Measurements from ENCODE around the gene CFAP43. TPM values are rescaled to one million over a fixed set of nuclear protein-coding genes. Genes with fewer than 3 reads are reported as not detected.

Gene CFAP43
- total and polyA plus RNA-seq, 2 experiments from 2014 or later, result 0.57 to 0.83 TPM

DNA sequence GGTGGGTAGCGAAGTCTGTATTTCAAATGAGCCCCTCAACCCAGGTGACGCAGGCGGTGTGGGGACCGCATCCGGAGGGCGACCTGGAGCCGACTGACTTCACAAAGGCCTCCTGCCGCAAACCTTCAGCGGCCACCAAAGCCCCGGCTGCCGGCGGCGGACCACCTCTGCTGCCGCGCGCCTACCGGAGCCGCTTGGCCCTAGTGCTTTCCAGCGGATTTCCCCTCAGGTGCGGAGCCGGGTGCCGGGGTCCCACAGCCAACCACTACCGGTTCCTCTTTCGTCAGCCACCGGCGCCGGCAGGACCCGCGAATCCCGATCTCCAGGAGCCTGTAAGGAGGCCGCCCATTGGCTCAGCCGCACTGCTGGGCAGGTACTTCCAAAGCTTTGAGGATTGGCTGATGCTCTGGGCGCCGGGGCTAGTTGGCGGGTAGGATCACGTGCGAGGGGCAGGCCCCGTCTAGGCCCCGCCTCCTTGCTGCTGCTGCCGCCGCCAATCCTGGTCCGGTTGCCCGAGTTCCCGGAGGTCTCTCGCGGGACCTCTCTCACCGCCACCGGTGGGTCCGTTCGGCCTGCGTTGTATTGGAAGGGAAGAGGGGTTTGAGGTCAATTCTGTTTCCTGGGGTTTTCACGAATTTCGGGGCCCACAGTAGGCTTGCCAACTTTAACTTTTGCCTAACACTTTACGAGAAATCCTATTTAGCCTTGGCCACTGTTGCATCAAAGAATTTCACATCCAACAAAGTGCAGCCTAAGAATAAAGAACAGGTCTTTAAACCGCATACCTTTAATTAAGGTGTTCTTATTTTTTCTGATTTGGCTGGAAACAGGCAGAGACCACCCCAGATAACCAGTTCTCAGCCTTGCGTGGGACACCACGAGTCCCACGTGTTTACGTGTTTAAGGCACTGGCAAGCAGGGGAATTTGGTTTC lies 36.8 kb upstream of the CFAP43 start, which contains the start of gene GSTO2:
Gene GSTO2 (plus strand): TSS at position 472 of the 933 bp plus-strand sequence. CDS start 5,732 bp downstream, outside the sequence.
- H2AFZ ChIP-seq, result peak within 1 kb of the TSS; percentile 87
- H3K27me3 ChIP-seq, result no peaks in the 10 kb centered on the region
- DNase-seq (ENCODE audit: low spot score), result peak; percentile 98
- H3K4me2 ChIP-seq, result peak within 1 kb of the TSS; percentile 81
- peak within 1 kb of the TSS; percentile 84 for H3K27ac ChIP-seq
- H3K4me3 ChIP-seq, result peak within 1 kb of the TSS; percentile 54
- TF ChIP-seq EZH2 (IDR thresholded peaks at IDR 0.05; ENCODE audit: borderline replicate concordance) (no peak), EZH2phosphoT487 (IDR thresholded peaks at IDR 0.05; ENCODE audit: low read depth, severe bottlenecking, unreplicated experiment) (no peak)
- TF ChIP-seq, protein P1, sequence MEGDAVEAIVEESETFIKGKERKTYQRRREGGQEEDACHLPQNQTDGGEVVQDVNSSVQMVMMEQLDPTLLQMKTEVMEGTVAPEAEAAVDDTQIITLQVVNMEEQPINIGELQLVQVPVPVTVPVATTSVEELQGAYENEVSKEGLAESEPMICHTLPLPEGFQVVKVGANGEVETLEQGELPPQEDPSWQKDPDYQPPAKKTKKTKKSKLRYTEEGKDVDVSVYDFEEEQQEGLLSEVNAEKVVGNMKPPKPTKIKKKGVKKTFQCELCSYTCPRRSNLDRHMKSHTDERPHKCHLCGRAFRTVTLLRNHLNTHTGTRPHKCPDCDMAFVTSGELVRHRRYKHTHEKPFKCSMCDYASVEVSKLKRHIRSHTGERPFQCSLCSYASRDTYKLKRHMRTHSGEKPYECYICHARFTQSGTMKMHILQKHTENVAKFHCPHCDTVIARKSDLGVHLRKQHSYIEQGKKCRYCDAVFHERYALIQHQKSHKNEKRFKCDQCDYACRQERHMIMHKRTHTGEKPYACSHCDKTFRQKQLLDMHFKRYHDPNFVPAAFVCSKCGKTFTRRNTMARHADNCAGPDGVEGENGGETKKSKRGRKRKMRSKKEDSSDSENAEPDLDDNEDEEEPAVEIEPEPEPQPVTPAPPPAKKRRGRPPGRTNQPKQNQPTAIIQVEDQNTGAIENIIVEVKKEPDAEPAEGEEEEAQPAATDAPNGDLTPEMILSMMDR (IDR thresholded peaks at IDR 0.05; ENCODE audit: poor library complexity), result no peak
- H3K9me3 ChIP-seq (ENCODE audit: low read depth), result no peaks in the 10 kb centered on the region
- whole genome bisulfite sequencing (ENCODE audit: low lambda C conversion rate, missing lambda C conversion rate), result 12% methylated on average over 59 of the region's 59 CpGs
- H3K79me2 ChIP-seq, result peaks cover 7% of the 10 kb centered on the region
- H3K9me2 ChIP-seq (replicated peaks; ENCODE audit: insufficient read depth), result no peaks in the 10 kb centered on the region
- H3K36me3 ChIP-seq (replicated peaks; ENCODE audit: insufficient read depth, low read depth), result no peaks in the 10 kb centered on the region
- no peaks in the 10 kb centered on the region for H4K20me1 ChIP-seq (ENCODE audit: insufficient read depth, poor library complexity, severe bottlenecking)
- peaks cover 3% of the 10 kb centered on the region for H3K4me1 ChIP-seq (ENCODE audit: insufficient read depth)

GRCh38 chr10:104268405-104268712 lies 36.2 kb upstream of the CFAP43 start:
- H2AFZ ChIP-seq, result peak overlapping the region; percentile 20
- peak overlapping the region; percentile 54 for H3K4me3 ChIP-seq
- H3K27ac ChIP-seq, result peak overlapping the region; percentile 84
- H3K36me3 ChIP-seq (replicated peaks; ENCODE audit: insufficient read depth, low read depth), result no peaks in the 10 kb centered on the region
- peak overlapping the region; percentile 81 for H3K4me2 ChIP-seq
- no peaks in the 10 kb centered on the region for H3K9me2 ChIP-seq (replicated peaks; ENCODE audit: insufficient read depth)
- H3K4me1 ChIP-seq (ENCODE audit: insufficient read depth), result peaks cover 3% of the 10 kb centered on the region
- no peaks in the 10 kb centered on the region for H4K20me1 ChIP-seq (ENCODE audit: insufficient read depth, poor library complexity, severe bottlenecking)
- H3K27me3 ChIP-seq, result no peaks in the 10 kb centered on the region
- TF ChIP-seq, protein P1 (IDR thresholded peaks at IDR 0.05; ENCODE audit: poor library complexity), result no peak
- TF ChIP-seq EZH2 (IDR thresholded peaks at IDR 0.05; ENCODE audit: borderline replicate concordance) (no peak), EZH2phosphoT487 (IDR thresholded peaks at IDR 0.05; ENCODE audit: low read depth, severe bottlenecking, unreplicated experiment) (no peak)
- WGBS (ENCODE audit: low lambda C conversion rate, missing lambda C conversion rate), result 33% methylated on average over 10 of the region's 10 CpGs
- peaks cover 8% of the 10 kb centered on the region for H3K79me2 ChIP-seq
- no peaks in the 10 kb centered on the region for H3K9me3 ChIP-seq (ENCODE audit: low read depth)
- DNase-seq (ENCODE audit: low spot score), result no peak

DNA sequence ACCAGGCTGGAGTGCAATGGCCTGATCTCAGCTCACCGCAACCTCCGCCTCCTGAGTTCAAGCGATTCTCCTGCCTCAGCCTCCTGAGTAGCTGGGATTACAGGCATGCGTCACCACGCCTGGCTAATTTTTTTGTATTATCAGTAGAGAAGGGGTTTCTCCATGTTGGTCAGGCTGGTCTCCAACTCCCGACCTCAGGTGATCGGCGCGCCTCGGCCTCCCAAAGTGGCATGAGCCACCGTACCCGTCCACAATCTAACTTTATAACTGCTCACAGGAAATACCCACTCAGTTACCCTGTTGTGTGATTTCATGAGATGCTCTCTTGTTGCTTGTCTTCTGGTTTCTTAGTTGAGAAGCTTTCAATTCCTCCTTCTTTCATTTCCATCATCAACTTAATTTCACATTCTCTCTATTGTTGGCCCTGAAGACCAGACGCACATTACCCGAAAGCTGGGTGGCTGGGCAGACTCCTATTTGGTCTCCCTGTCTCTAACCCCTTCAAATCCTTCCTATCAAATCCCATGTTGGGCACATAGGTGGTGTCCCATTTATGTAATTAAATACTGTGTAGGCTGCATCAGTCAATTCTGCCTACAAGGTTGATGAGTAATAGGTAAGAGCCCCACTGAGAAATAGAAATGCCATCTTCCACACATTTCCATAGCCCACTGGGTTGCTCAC lies 35.7 kb upstream of the CFAP43 start:
- Histone ChIP-seq H3K4me2 (peak overlapping the region; percentile 81), H3K36me3 (replicated peaks; ENCODE audit: insufficient read depth, low read depth) (peaks cover 1% of the 10 kb centered on the region)

More for the DNA sequence above, 35.7 kb upstream of the CFAP43 start:
- Histone ChIP-seq H3K27ac (peak overlapping the region; percentile 84), H3K4me3 (peak overlapping the region; percentile 54), H3K9me3 (ENCODE audit: low read depth) (no peaks in the 10 kb centered on the region), H3K4me1 (ENCODE audit: insufficient read depth) (peaks cover 3% of the 10 kb centered on the region), H4K20me1 (ENCODE audit: insufficient read depth, poor library complexity, severe bottlenecking) (no peaks in the 10 kb centered on the region), H3K79me2 (peaks cover 13% of the 10 kb centered on the region), H3K27me3 (no peaks in the 10 kb centered on the region), H3K9me2 (replicated peaks; ENCODE audit: insufficient read depth) (no peaks in the 10 kb centered on the region), H2AFZ (no peak overlapping the region)
- 89% methylated on average over 14 of the region's 14 CpGs for WGBS (ENCODE audit: low lambda C conversion rate, missing lambda C conversion rate)
- DNase-seq (ENCODE audit: low spot score), result no peak
- TF ChIP-seq EZH2phosphoT487 (IDR thresholded peaks at IDR 0.05; ENCODE audit: low read depth, severe bottlenecking, unreplicated experiment), result no peak
- TF ChIP-seq EZH2 (IDR thresholded peaks at IDR 0.05; ENCODE audit: borderline replicate concordance), result no peak
- TF ChIP-seq, protein P1 (IDR thresholded peaks at IDR 0.05; ENCODE audit: poor library complexity), result no peak

Measured in hepatocyte (in vitro differentiated cells).